ENCODE data around the gene MAML3. TPM values are rescaled to one million over a fixed set of nuclear protein-coding genes. Genes with fewer than 3 reads are reported as not detected.

The MAML3 gene
- total RNA-seq, 6 donors from 2014 or later = 9.6 to 31.4 (median 14.5) TPM

- H3K36me3 ChIP-seq = no peaks in the 10 kb centered on the region
- DNase-seq = no peak
- TF ChIP-seq CTCF (IDR thresholded peaks at IDR 0.05) = no peak
- no peak for TF ChIP-seq POLR2AphosphoS5 (IDR thresholded peaks at IDR 0.05)
- no peak for TF ChIP-seq EP300 (IDR thresholded peaks at IDR 0.05)
- peak in 1 of 4 donors; percentile 6 for TF ChIP-seq POLR2A (IDR thresholded peaks at IDR 0.05)
- peaks cover 8 to 21% (median 12%) of the 10 kb centered on the region in 4 donors for H3K4me1 ChIP-seq
- H3K27ac ChIP-seq = peak overlapping the region; percentile 38 to 80 (median 60)
- ATAC-seq (ENCODE audit: low FRiP score in 2 of 2) = no peak
- H3K4me3 ChIP-seq = peak overlapping the region in 3 of 4 donors; percentile 33 to 37 (median 33)
- H3K9me3 ChIP-seq = no peaks in the 10 kb centered on the region
- H3K27me3 ChIP-seq = no peaks in the 10 kb centered on the region
- 50% methylated on average over 6 of the region's 6 CpGs for WGBS, 2 donors
Measured at GRCh38 chr4:140003876-140004548, 150.0 kb downstream of the MAML3 start.

GRCh38 chr4:140000232-140000631 lies 153.8 kb downstream of the MAML3 start:
- WGBS, 2 donors = 75% methylated on average over 1 of the region's 1 CpG
- no peak overlapping the region for H3K4me3 ChIP-seq
- H3K4me1 ChIP-seq = peaks cover 8 to 16% (median 10%) of the 10 kb centered on the region in 4 donors
- no peak for ATAC-seq (ENCODE audit: low FRiP score in 2 of 2)
- TF ChIP-seq POLR2AphosphoS5 (IDR thresholded peaks at IDR 0.05) (no peak), POLR2A (IDR thresholded peaks at IDR 0.05) (no peak), EP300 (IDR thresholded peaks at IDR 0.05) (no peak), CTCF (IDR thresholded peaks at IDR 0.05) (no peak)
- H3K27ac ChIP-seq = no peak overlapping the region
- DNase-seq = no peak
- no peaks in the 10 kb centered on the region for H3K9me3 ChIP-seq
- no peaks in the 10 kb centered on the region for H3K36me3 ChIP-seq
- H3K27me3 ChIP-seq = no peaks in the 10 kb centered on the region

- no peak overlapping the region for H3K4me3 ChIP-seq
- 77 to 88% methylated on average over 17 of the region's 17 CpGs for WGBS, 2 donors
- H3K27me3 ChIP-seq = no peaks in the 10 kb centered on the region
- H3K36me3 ChIP-seq = no peaks in the 10 kb centered on the region
- peak in 1 of 2 donors; percentile 27 for TF ChIP-seq POLR2AphosphoS5 (IDR thresholded peaks at IDR 0.05)
- no peak for TF ChIP-seq CTCF (IDR thresholded peaks at IDR 0.05)
- DNase-seq (peak in 1 of 2 donors; percentile 64), ATAC-seq (ENCODE audit: low FRiP score in 2 of 2) (peak; percentile 65 to 90)
- H3K27ac ChIP-seq = no peak overlapping the region
- H3K9me3 ChIP-seq = no peaks in the 10 kb centered on the region
- H3K4me1 ChIP-seq = peaks cover 0 to 6% (median 3%) of the 10 kb centered on the region in 4 donors
Measured at GRCh38 chr4:139988863-139989765, 164.9 kb downstream of the MAML3 start.

- Histone ChIP-seq H3K4me3 (no peak overlapping the region), H3K9me3 (no peaks in the 10 kb centered on the region), H3K27me3 (no peaks in the 10 kb centered on the region), H3K27ac (no peak overlapping the region), H3K36me3 (no peaks in the 10 kb centered on the region), H3K4me1 (peaks cover 0 to 6% (median 3%) of the 10 kb centered on the region in 4 donors)
- TF ChIP-seq POLR2AphosphoS5 (IDR thresholded peaks at IDR 0.05) = no peak
- TF ChIP-seq CTCF (IDR thresholded peaks at IDR 0.05) = no peak
- TF ChIP-seq POLR2A (IDR thresholded peaks at IDR 0.05) = no peak
- no peak for TF ChIP-seq EP300 (IDR thresholded peaks at IDR 0.05)
- WGBS, 2 donors = 89 to 91% methylated on average over 7 of the region's 7 CpGs
- no peak for DNase-seq
- ATAC-seq (ENCODE audit: low FRiP score in 2 of 2) = peak in 1 of 2 donors; percentile 34
Measured at GRCh38 chr4:139987502-139987850, 166.5 kb downstream of the MAML3 start.

Data from upper lobe of left lung (tissue), 6 donors.